Body of pancreas (tissue), 4 donors: Measurements from ENCODE around the gene ADGRD2. TPM values are rescaled to one million over a fixed set of nuclear protein-coding genes. Genes with fewer than 3 reads are reported as not detected.

Experiments used
- ATAC-seq: fragments of 150-250 bp; one replicate; pipeline ENCODE4 v1.9.1; 2016
- DNase-seq, 4 donors: peaks; one replicate each; pipeline ENCODE4 v3.0.0-alpha.2; 2019
- H3K27ac ChIP-seq, 4 donors: fragments of 200-600 bp; sonication (generic); 1 replicate in 3 of 4; 2 replicates in 1 of 4; pipeline versions ENCODE4 v1.5.1 to v1.6.1; 2016 to 2019; ENCODE audit warnings: mild to moderate bottlenecking in 1 of 4, mixed read lengths in 1 of 4, moderate library complexity in 1 of 4
- H3K27me3 ChIP-seq, 2 donors: fragments of 200-600 bp; sonication (generic); one replicate each; pipeline ENCODE4 v1.6.0; 2016; ENCODE audit warnings: mild to moderate bottlenecking in 1 of 2
- H3K36me3 ChIP-seq, 2 donors: fragments of 200-600 bp; sonication (generic); replicated peaks in 1 of 2; 2 replicates each; pipeline ENCODE4 v1.5.1; 2016; ENCODE audit warnings: low read depth in 2 of 2; ENCODE audit not compliant: insufficient read depth in 1 of 2
- H3K4me1 ChIP-seq: fragments of 200-600 bp; sonication (generic); one replicate; pipeline ENCODE4 v1.6.0; 2016
- H3K4me3 ChIP-seq, 2 donors: fragments of 200-600 bp; sonication (generic); 1 replicate in 1 of 2; 2 replicates in 1 of 2; pipeline ENCODE4 v1.5.1; 2016 to 2019
- H3K9me3 ChIP-seq, 3 donors: fragments of 200-600 bp; sonication (generic); 1 replicate in 2 of 3; 2 replicates in 1 of 3; pipeline ENCODE4 v1.5.1; 2016
- POLR2A ChIP-seq, 3 donors: fragments of 450-650 bp; IDR thresholded peaks; one replicate each; pipeline ENCODE4 v1.6.1; 2016; ENCODE audit warnings: antibody characterized with exemption in 3 of 3, mild to moderate bottlenecking in 2 of 3
- WGBS, 2 donors: methylation state at CpG; one replicate each; pipeline ENCODE4 v1.1.5; 2017; 5-methylcytosine and 5-hydroxymethylcytosine counted together
- intact Hi-C: fragments of 100-400 bp; cut with DNase I; formaldehyde crosslinking; loops from one replicate; pipeline ENCODE4 v1.15.1; 2023
- total RNA-seq, 2 donors: library from RNA; depleted of rRNA; stranded (reverse); fragments of >200 nt; gene quantifications; one replicate each; pipeline ENCODE4 v1.1.0, GENCODE V29; 2016
- TF ChIP-seq, protein P1 (sequence below), 7 experiments: fragments of 450-650 bp in 4 of 7; fragments of 200-600 bp in 3 of 7; sonication (generic) in 3 of 7; IDR thresholded peaks; one replicate each; pipeline ENCODE4 v1.5.1; 2016 to 2019; ENCODE audit warnings: antibody characterized with exemption in 7 of 7

ADGRD2 gene
- total RNA-seq, 2 donors from 2014 or later, result not detected

- H3K27me3 ChIP-seq, result peaks cover 0 to 2% of the 10 kb centered on the region in 2 donors
- ATAC-seq, result no peak
Measured at GRCh38 chr9:124497441-124497840, 47.2 kb downstream of the ADGRD2 start.

DNA sequence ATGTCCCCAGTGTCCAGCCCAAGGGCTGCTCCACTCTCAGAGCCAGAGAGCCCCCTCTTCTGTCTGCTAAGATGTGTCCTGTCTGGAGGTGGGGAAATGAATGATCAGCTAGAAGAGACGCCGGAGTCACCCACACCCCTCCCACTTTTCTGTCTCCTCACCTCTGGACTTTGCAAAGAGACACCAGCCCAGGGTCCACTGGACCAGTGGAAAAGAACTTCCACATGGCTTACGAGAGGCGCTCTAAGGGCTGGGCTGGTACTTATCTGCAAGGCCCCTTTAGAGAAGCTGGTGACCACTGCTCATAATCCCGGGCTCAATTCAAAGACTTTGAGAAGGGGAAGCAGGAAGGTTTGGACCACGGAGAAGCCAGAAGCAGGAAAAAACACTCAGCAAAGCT, 47.8 kb downstream of the ADGRD2 start:
- Histone ChIP-seq H3K27ac (no peak overlapping the region), H3K4me1 (peaks cover 1% of the 10 kb centered on the region), H3K27me3 (peaks cover 0 to 8% of the 10 kb centered on the region in 2 donors), H3K36me3 (no peaks in the 10 kb centered on the region), H3K9me3 (no peaks in the 10 kb centered on the region), H3K4me3 (no peak overlapping the region)
- DNase-seq, result no peak
- WGBS, 2 donors, result 61 to 66% methylated on average over 6 of the region's 6 CpGs
- TF ChIP-seq, protein P1, sequence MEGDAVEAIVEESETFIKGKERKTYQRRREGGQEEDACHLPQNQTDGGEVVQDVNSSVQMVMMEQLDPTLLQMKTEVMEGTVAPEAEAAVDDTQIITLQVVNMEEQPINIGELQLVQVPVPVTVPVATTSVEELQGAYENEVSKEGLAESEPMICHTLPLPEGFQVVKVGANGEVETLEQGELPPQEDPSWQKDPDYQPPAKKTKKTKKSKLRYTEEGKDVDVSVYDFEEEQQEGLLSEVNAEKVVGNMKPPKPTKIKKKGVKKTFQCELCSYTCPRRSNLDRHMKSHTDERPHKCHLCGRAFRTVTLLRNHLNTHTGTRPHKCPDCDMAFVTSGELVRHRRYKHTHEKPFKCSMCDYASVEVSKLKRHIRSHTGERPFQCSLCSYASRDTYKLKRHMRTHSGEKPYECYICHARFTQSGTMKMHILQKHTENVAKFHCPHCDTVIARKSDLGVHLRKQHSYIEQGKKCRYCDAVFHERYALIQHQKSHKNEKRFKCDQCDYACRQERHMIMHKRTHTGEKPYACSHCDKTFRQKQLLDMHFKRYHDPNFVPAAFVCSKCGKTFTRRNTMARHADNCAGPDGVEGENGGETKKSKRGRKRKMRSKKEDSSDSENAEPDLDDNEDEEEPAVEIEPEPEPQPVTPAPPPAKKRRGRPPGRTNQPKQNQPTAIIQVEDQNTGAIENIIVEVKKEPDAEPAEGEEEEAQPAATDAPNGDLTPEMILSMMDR (IDR thresholded peaks at IDR 0.05), result no peak
- ATAC-seq, result no peak
- intact Hi-C loops, result no loop called here

More at GRCh38 chr9:124497441-124497840, 47.2 kb downstream of the ADGRD2 start:
- Histone ChIP-seq H3K4me1 (no peaks in the 10 kb centered on the region), H3K27ac (no peak overlapping the region), H3K9me3 (no peaks in the 10 kb centered on the region), H3K36me3 (no peaks in the 10 kb centered on the region), H3K4me3 (no peak overlapping the region)
- no peak for DNase-seq
- intact Hi-C loops, result no loop called here
- WGBS, 2 donors, result 78 to 79% methylated on average over 8 of the region's 8 CpGs
- no peak for TF ChIP-seq POLR2A (IDR thresholded peaks at IDR 0.05)
- TF ChIP-seq, protein P1 (IDR thresholded peaks at IDR 0.05), result no peak

- H3K4me1 ChIP-seq, result peaks cover 7% of the 10 kb centered on the region
- TF ChIP-seq, protein P1 (IDR thresholded peaks at IDR 0.05), result no peak
- no peak for TF ChIP-seq POLR2A (IDR thresholded peaks at IDR 0.05)
- H3K36me3 ChIP-seq, result no peaks in the 10 kb centered on the region
- intact Hi-C loops, result no loop called here
- H3K9me3 ChIP-seq, result no peaks in the 10 kb centered on the region
- no peak for ATAC-seq
- WGBS, 2 donors, result 21 to 67% methylated on average over 2 to 15 of the region's 15 CpGs
- no peak for DNase-seq
- H3K4me3 ChIP-seq, result no peak overlapping the region
- no peak overlapping the region for H3K27ac ChIP-seq
- H3K27me3 ChIP-seq, result peaks cover 0 to 13% of the 10 kb centered on the region in 2 donors
Measured at GRCh38 chr9:124498499-124499146, 48.4 kb downstream of the ADGRD2 start.

DNA sequence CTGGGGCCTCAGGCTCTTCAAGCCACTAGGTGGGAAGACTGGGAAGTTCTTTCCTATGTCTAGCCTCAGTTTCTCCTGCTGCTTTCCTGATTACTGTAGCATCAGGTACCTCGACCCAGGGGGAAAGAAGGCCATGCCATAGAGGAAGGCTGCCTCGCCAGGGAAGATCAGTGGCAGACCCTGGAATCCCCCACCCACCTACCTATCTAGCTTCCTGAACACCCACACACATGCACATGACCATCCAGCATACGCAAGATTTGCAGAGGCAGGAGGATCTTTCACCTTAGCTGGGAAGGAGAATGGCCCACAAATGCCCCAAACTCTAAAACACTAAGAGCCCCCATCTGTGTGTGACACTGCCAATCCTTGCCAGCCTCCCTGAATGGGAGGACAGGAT, 49.0 kb downstream of the ADGRD2 start:
- Histone ChIP-seq H3K4me3 (no peak overlapping the region), H3K36me3 (no peaks in the 10 kb centered on the region), H3K4me1 (peaks cover 13% of the 10 kb centered on the region), H3K27me3 (peaks cover 0 to 18% of the 10 kb centered on the region in 2 donors), H3K27ac (no peak overlapping the region), H3K9me3 (no peaks in the 10 kb centered on the region)
- no peak for DNase-seq
- no peak for ATAC-seq
- intact Hi-C loops, result no loop called here
- 70 to 85% methylated on average over 3 of the region's 3 CpGs for WGBS, 2 donors
- no peak for TF ChIP-seq POLR2A (IDR thresholded peaks at IDR 0.05)
- TF ChIP-seq, protein P1 (IDR thresholded peaks at IDR 0.05), result no peak
